K562 (cell line): ENCODE data around the gene GRK1. TPM values are rescaled to one million over a fixed set of nuclear protein-coding genes. Genes with fewer than 3 reads are reported as not detected.

ENCODE experiments used
- ATAC-seq: fragments of 200-7000 bp; cut with Tn5 transposase; 3 replicates; pipeline ENCODE4 v1.9.1; 2020; ENCODE audit warnings: moderate library complexity
- BruUV-seq: library from RNA; stranded (reverse); fragments of 400-500 nt; replicated peaks from 2 replicates; lab custom pipeline; 2021; lab: Mats Ljungman, UMichigan
- CTCF ChIA-PET: fragments of 300-600 bp; formaldehyde crosslinking; extraction: SDS; loops from one replicate; lab custom pipeline; 2021; ENCODE audit warnings: low intra/inter-chr PET ratio; lab: Yijun Ruan, JAX
- POLR2A ChIA-PET: fragments of 300-600, 350-650 bp; sonication (Branson Sonifier 250); formaldehyde crosslinking; extraction: SDS; loops from one replicate; lab custom pipeline; 2021; ENCODE audit warnings: antibody characterized with exemption, inconsistent platforms; lab: Yijun Ruan, JAX
- DNase-seq, 4 experiments: peaks; one replicate each; pipeline versions ENCODE4 v3.0.0 to v3.0.0-alpha.2; 2011 to 2018; ENCODE audit warnings: low spot score in 3 of 4, mixed read lengths in 3 of 4; ENCODE audit errors: extremely low read depth in 1 of 4
- FAIRE-seq: peaks from 2 replicates; lab custom pipeline; 2011; peaks lifted over from hg19 to GRCh38; lab: Jason Lieb, UNC
- H2AFZ ChIP-seq: 2 replicates; pipeline ENCODE4 v1.6.0; 2011; ENCODE audit warnings: low read depth, low read length, control low read depth, inconsistent platforms
- H3K27ac ChIP-seq: fragments of 200-600 bp; 3 replicates; pipeline ENCODE4 v1.8.0; 2011; ENCODE audit warnings: low read depth, mild to moderate bottlenecking, control low read depth, inconsistent platforms, low read length, moderate library complexity, mixed read lengths; ENCODE audit errors: extremely low read depth
- H3K27me3 ChIP-seq, 2 experiments: fragments of 300-600 bp in 1 of 2; 2 replicates in 1 of 2; 3 replicates in 1 of 2; pipeline versions ENCODE4 v1.6.0 to v1.8.0; 2011; ENCODE audit warnings: inconsistent platforms in 2 of 2, low read length in 2 of 2, mild to moderate bottlenecking in 1 of 2, mixed read lengths in 1 of 2, moderate library complexity in 1 of 2; ENCODE audit not compliant: control insufficient read depth in 2 of 2, insufficient read depth in 2 of 2
- H3K36me3 ChIP-seq: fragments of 300-600 bp; 3 replicates; pipeline ENCODE4 v1.8.0; 2011; ENCODE audit warnings: mild to moderate bottlenecking, low read length, inconsistent platforms; ENCODE audit not compliant: control insufficient read depth, insufficient read depth
- H3K4me1 ChIP-seq, 2 experiments: fragments of 200-600 bp in 1 of 2; replicated peaks in 1 of 2; 2 replicates in 1 of 2; 3 replicates in 1 of 2; pipeline versions ENCODE4 v1.5.1 to v1.8.0; 2011; ENCODE audit warnings: inconsistent platforms in 2 of 2, low read length in 2 of 2, mild to moderate bottlenecking in 1 of 2, mixed read lengths in 1 of 2, moderate library complexity in 1 of 2; ENCODE audit not compliant: control insufficient read depth in 2 of 2, insufficient read depth in 2 of 2
- H3K4me2 ChIP-seq: 2 replicates; pipeline ENCODE4 v1.6.1; 2011; ENCODE audit warnings: low read length, control low read depth, inconsistent platforms, mixed read lengths; ENCODE audit not compliant: insufficient read depth
- H3K4me3 ChIP-seq: fragments of 200-600 bp; sonication (generic), shearing (Covaris generic); 2 replicates; pipeline ENCODE4 v1.5.1; 2016; ENCODE audit warnings: control low read depth, inconsistent platforms
- H3K79me2 ChIP-seq: fragments of 200-600 bp; 3 replicates; pipeline ENCODE4 v1.8.0; 2011; ENCODE audit warnings: low read length, inconsistent platforms; ENCODE audit not compliant: control insufficient read depth, insufficient read depth
- H3K9ac ChIP-seq, 2 experiments: 2 replicates each; pipeline versions ENCODE4 v1.6.0 to v1.6.1; 2011; ENCODE audit warnings: low read depth in 2 of 2, low read length in 2 of 2, control low read depth in 1 of 2, inconsistent platforms in 1 of 2, mild to moderate bottlenecking in 1 of 2, mixed read lengths in 1 of 2; ENCODE audit not compliant: insufficient read depth in 1 of 2
- H3K9me1 ChIP-seq: one replicate; pipeline ENCODE4 v1.6.0; 2011; ENCODE audit warnings: inconsistent platforms, mild to moderate bottlenecking, low read length, moderate library complexity; ENCODE audit not compliant: control insufficient read depth, insufficient read depth
- H3K9me3 ChIP-seq: replicated peaks from 2 replicates; pipeline ENCODE4 v1.5.1; 2011; ENCODE audit warnings: low read depth, low read length, inconsistent platforms; ENCODE audit not compliant: control insufficient read depth, insufficient read depth
- H4K20me1 ChIP-seq: replicated peaks from 2 replicates; pipeline ENCODE4 v1.6.1; 2011; ENCODE audit warnings: low read length, inconsistent platforms, mixed read lengths; ENCODE audit not compliant: control insufficient read depth, insufficient read depth
- ATF1 ChIP-seq, 2 experiments: fragments of 450-650 bp in 1 of 2; IDR thresholded peaks; 2 replicates each; pipeline ENCODE4 v1.6.1; 2016; ENCODE audit warnings: missing compliant biosample characterization in 1 of 2, missing genetic modification characterization in 1 of 2
- FOXA1 ChIP-seq: fragments of 450-650 bp; IDR thresholded peaks from 2 replicates; pipeline ENCODE4 v1.6.1; 2016; ENCODE audit warnings: mild to moderate bottlenecking, borderline replicate concordance
- FUS ChIP-seq: fragments of 200-400 bp; formaldehyde crosslinking; optimal IDR thresholded peaks from 2 replicates; pipeline ENCODE3; 2017; ENCODE audit warnings: low read depth, low read length
- GATA2 ChIP-seq: sonication (generic); formaldehyde crosslinking; IDR thresholded peaks from 2 replicates; pipeline ENCODE4 v1.4.0; 2020; ENCODE audit warnings: mild to moderate bottlenecking, missing genetic modification reagents
- JUND ChIP-seq, 2 experiments: IDR thresholded peaks; 2 replicates in 1 of 2; 3 replicates in 1 of 2; pipeline ENCODE4 v1.6.1; 2011; ENCODE audit warnings: borderline replicate concordance in 2 of 2, low read depth in 2 of 2, low read length in 2 of 2, improper control_type of control experiment in 1 of 2, missing biosample characterization in 1 of 2, missing genetic modification characterization in 1 of 2, missing genetic modification reagents in 1 of 2
- KAT8 ChIP-seq: fragments of 450-650 bp; IDR thresholded peaks from 2 replicates; pipeline ENCODE4 v1.6.1; 2016; ENCODE audit warnings: low read depth, mild to moderate bottlenecking
- NFRKB ChIP-seq: fragments of 450-650 bp; IDR thresholded peaks from 2 replicates; pipeline ENCODE4 v1.6.1; 2016; ENCODE audit warnings: low read depth
- NRF1 ChIP-seq, 2 experiments: fragments of 450-650 bp; IDR thresholded peaks in 1 of 2; conservative IDR thresholded peaks in 1 of 2; 2 replicates each; pipeline ENCODE4 v1.6.1; 2014; ENCODE audit warnings: mild to moderate bottlenecking in 2 of 2
- POLR2G ChIP-seq: fragments of 200-400 bp; formaldehyde crosslinking; IDR thresholded peaks from 2 replicates; pipeline ENCODE4 v1.6.1; 2017; ENCODE audit warnings: low read depth, mild to moderate bottlenecking, antibody characterized with exemption, low read length, moderate library complexity
- SRSF1 ChIP-seq: fragments of 200-400 bp; formaldehyde crosslinking; IDR thresholded peaks from 2 replicates; pipeline ENCODE4 v1.6.1; 2017; ENCODE audit warnings: mild to moderate bottlenecking, low read depth, low read length, moderate library complexity
- ZNF444 ChIP-seq: fragments of 250-450 bp; sonication (Bioruptor Pico); IDR thresholded peaks from 2 replicates; pipeline ENCODE4 v1.4.0; 2020; ENCODE audit warnings: mild to moderate bottlenecking, moderate library complexity
- WGBS: fragments of 100-300 bp; shearing (Covaris generic); methylation state at CpG from one replicate; pipeline ENCODE4 v1.1.6; 2016; ENCODE audit warnings: low coverage, mixed read lengths; ENCODE audit not compliant: insufficient coverage; ENCODE audit errors: missing lambda C conversion rate; 5-methylcytosine and 5-hydroxymethylcytosine counted together
- in situ Hi-C: fragments of 300-500 bp; cut with MboI; formaldehyde crosslinking; loops from 4 replicates; pipeline ENCODE4 v1.15.0; 2018; ENCODE audit warnings: inconsistent platforms, mixed read lengths
- intact Hi-C: fragments of 100-400 bp; cut with micrococcal nuclease; formaldehyde crosslinking; loops from 2 replicates; pipeline ENCODE4 v1.14.2; 2022
- polyA plus RNA-seq, 8 experiments: library from polyadenylated mRNA; depleted of rRNA in 4 of 8; stranded (reverse) in 5 of 8; unstranded in 3 of 8; fragments of >200 nt; fragmentation: Nextera tagmentation in 2 of 8; fragmentation: Illumina TruSeq in 1 of 8; extraction: Ambion mirVana in 2 of 8; extraction: Trizol in 1 of 8; gene quantifications; 2 replicates each; pipeline versions ENCODE4 v1.2.1 to v1.2.3, GENCODE V29; 2011 to 2014; ENCODE audit warnings: inconsistent platforms in 1 of 8, missing spikeins in 1 of 8
- total RNA-seq, 7 experiments: library from RNA; depleted of rRNA in 6 of 7; stranded (reverse); fragments of >200 nt in 6 of 7; fragmentation: Illumina TruSeq in 2 of 7; extraction: Trizol in 2 of 7; gene quantifications; 2 replicates each; pipeline versions ENCODE4 v1.2.1 to v1.2.3, GENCODE V29; 2011 to 2021; ENCODE audit warnings: low replicate concordance in 1 of 7
- TF ChIP-seq, protein P1 (sequence below): fragments of 250-450 bp; sonication (Bioruptor Pico); IDR thresholded peaks from 2 replicates; pipeline ENCODE4 v1.4.0; 2020; ENCODE audit warnings: mild to moderate bottlenecking, moderate library complexity, borderline replicate concordance
- TF ChIP-seq, protein P2 (sequence below): fragments of 250-450 bp; sonication (Bioruptor Pico); IDR thresholded peaks from 2 replicates; pipeline ENCODE4 v1.8.0; 2022; ENCODE audit warnings: inconsistent platforms, mild to moderate bottlenecking, moderate library complexity, borderline replicate concordance
- TF ChIP-seq, protein P3 (sequence below): fragments of 450-650 bp; formaldehyde crosslinking; IDR thresholded peaks from 2 replicates; pipeline ENCODE4 v1.4.0; 2020; ENCODE audit warnings: mild to moderate bottlenecking

Gene GRK1
- total and polyA plus RNA-seq, 9 of the 15 experiments (the other 6 are each of a cell fraction or from before 2014, with no cell fraction given), result 0.09 TPM; not detected in 8

DNA sequence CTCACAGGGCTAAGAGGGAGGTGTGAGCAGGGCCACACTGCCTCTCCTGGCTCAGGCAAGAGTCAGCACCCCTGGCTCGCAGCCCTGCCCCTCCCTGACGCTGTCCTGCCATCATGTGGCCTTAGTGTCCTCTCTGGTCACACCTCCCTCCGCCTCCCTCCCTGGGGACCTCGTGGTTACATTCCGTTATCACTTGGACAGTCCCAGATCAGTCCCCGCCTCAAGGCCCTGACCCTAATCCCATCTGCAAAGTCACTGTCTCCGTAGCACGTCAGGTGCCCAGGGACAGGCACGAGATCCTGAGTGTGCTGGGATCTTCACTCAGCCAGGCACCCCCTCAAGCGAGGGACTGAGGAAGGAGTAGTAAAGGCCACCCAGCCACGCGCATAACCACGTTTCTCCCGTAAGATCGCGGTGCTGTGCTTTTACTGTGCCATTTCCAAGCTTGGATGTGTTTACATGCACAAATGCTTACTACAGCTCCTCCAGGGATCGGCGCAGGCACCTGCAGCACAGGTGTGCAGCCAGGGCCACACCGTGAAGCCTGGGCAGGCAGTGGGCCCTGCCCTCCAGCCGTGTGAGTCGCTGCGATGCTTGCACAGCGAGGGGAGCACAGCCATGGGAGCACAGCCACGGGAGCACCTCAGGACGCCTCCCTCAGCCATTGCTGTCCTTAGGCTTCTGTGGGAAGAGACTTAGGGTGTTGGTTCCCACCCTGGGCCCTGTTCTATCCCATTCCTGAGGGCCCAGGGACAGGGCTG, 81.3 kb downstream of the GRK1 start (continued):
- TF ChIP-seq, protein P1, sequence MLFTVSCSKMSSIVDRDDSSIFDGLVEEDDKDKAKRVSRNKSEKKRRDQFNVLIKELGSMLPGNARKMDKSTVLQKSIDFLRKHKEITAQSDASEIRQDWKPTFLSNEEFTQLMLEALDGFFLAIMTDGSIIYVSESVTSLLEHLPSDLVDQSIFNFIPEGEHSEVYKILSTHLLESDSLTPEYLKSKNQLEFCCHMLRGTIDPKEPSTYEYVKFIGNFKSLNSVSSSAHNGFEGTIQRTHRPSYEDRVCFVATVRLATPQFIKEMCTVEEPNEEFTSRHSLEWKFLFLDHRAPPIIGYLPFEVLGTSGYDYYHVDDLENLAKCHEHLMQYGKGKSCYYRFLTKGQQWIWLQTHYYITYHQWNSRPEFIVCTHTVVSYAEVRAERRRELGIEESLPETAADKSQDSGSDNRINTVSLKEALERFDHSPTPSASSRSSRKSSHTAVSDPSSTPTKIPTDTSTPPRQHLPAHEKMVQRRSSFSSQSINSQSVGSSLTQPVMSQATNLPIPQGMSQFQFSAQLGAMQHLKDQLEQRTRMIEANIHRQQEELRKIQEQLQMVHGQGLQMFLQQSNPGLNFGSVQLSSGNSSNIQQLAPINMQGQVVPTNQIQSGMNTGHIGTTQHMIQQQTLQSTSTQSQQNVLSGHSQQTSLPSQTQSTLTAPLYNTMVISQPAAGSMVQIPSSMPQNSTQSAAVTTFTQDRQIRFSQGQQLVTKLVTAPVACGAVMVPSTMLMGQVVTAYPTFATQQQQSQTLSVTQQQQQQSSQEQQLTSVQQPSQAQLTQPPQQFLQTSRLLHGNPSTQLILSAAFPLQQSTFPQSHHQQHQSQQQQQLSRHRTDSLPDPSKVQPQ (CRISPR knock-in tag), result no peak
- no peak for TF ChIP-seq FUS
- TF ChIP-seq, all 486 proteins: peak for 69

DNA sequence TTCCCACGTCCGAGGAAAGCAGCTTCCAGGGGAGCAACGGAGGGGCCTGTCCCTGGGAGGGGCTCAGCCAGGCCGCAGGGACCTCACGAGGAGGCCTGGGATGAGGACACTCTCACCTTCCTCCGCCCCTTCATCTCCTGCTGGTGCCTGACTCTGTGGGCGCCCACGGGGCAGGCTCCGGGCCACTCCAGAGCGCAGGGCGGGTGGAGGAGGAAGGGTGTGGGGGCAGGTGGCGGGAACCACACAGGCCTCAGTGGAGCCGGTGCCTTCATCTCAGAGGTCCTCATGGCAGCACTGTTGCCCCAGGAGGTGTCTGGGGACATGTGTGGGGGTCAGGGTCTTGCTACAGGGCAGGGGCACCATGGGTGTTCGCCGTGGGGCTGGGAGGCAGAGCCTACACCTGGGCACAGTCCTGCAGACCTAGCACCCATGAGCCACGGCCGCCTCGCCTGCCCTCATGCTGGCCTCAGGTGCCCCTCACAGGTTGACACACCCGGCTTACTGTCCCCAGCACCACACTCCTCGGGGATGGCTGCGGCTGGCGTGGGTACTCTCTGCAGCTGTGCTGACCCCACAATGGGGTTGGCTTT, 81.9 kb downstream of the GRK1 start:
- CTCF ChIA-PET, result no interaction called here
- H3K4me2 ChIP-seq, result peak overlapping the region; percentile 33; the same call in 1 of the 2 replicates
- 19% methylated on average over 15 of the region's 22 CpGs for WGBS
- no peak for DNase-seq
- no peak for ATAC-seq
- no peaks in the 10 kb centered on the region for H3K9me1 ChIP-seq
- no peaks in the 10 kb centered on the region for H3K79me2 ChIP-seq
- peaks cover 17 to 77% of the 10 kb centered on the region in 2 experiments for H3K27me3 ChIP-seq
- BruUV-seq, result no TSS peak
- H2AFZ ChIP-seq, result no peak overlapping the region
- no peak overlapping the region for H3K4me3 ChIP-seq
- peaks cover 10 to 31% of the 10 kb centered on the region in 2 experiments for H3K4me1 ChIP-seq
- no peaks in the 10 kb centered on the region for H3K36me3 ChIP-seq
- H3K9me3 ChIP-seq, result no peaks in the 10 kb centered on the region; the same call in 1 of the 2 replicates
- no peak overlapping the region for H3K27ac ChIP-seq
- no peak for FAIRE-seq
- intact Hi-C loops, result no loop called here
- H4K20me1 ChIP-seq, result peaks cover 10% of the 10 kb centered on the region; the same call in 1 of the 2 replicates
- no peak overlapping the region for H3K9ac ChIP-seq
- POLR2A ChIA-PET, result no interaction called here
- in situ Hi-C loops, result no loop called here
- TF ChIP-seq ATF1 (CRISPR knock-in tag; IDR thresholded peaks at IDR 0.05), result no peak
- TF ChIP-seq ATF1 (tag; IDR thresholded peaks at IDR 0.05), result no peak
- TF ChIP-seq FOXA1, result no peak
- no peak for TF ChIP-seq SRSF1
- no peak for TF ChIP-seq GATA2
- TF ChIP-seq, protein P2, sequence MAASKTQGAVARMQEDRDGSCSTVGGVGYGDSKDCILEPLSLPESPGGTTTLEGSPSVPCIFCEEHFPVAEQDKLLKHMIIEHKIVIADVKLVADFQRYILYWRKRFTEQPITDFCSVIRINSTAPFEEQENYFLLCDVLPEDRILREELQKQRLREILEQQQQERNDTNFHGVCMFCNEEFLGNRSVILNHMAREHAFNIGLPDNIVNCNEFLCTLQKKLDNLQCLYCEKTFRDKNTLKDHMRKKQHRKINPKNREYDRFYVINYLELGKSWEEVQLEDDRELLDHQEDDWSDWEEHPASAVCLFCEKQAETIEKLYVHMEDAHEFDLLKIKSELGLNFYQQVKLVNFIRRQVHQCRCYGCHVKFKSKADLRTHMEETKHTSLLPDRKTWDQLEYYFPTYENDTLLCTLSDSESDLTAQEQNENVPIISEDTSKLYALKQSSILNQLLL (CRISPR knock-in tag), result no peak
- no peak for TF ChIP-seq NFRKB
- TF ChIP-seq ZNF444 (CRISPR knock-in tag), result no peak
- TF ChIP-seq, protein P3, sequence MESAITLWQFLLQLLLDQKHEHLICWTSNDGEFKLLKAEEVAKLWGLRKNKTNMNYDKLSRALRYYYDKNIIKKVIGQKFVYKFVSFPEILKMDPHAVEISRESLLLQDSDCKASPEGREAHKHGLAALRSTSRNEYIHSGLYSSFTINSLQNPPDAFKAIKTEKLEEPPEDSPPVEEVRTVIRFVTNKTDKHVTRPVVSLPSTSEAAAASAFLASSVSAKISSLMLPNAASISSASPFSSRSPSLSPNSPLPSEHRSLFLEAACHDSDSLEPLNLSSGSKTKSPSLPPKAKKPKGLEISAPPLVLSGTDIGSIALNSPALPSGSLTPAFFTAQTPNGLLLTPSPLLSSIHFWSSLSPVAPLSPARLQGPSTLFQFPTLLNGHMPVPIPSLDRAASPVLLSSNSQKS (CRISPR knock-in tag), result no peak
- TF ChIP-seq KAT8, result no peak
- TF ChIP-seq NRF1 (conservative IDR thresholded peaks at IDR 0.05 in 1 of 2, IDR thresholded peaks at IDR 0.05 in 1 of 2), result no peak
- no peak for TF ChIP-seq JUND (IDR thresholded peaks at IDR 0.05; ENCODE audit: borderline replicate concordance, low read depth, low read length)
- TF ChIP-seq JUND (tag; IDR thresholded peaks at IDR 0.05; ENCODE audit: borderline replicate concordance, low read depth, low read length), result no peak
- TF ChIP-seq POLR2G, result no peak
